ENCODE data around the gene DNAJC3.
A peak's percentile ranks its signal among the peaks of the same experiment; 100 is the strongest.
"Not testable (repeated sequence)": the region's sequence is repeated elsewhere in the genome, so short reads cannot be mapped to it uniquely, and the experiment has no call there.

Gene DNAJC3

GRCh38 chr13:95676762-95677563 lies at the start of gene DNAJC3:
TSS of gene DNAJC3 (plus strand) at chr13:95677139. CDS start at chr13:95677256, 117 bp downstream.
- peak; percentile 98 for DNase-seq (ENCODE audit: low spot score)

- no peak for DNase-seq (ENCODE audit: low spot score)
Observed at GRCh38 chr13:95627590-95627989, 49.3 kb upstream of the DNAJC3 start.

GRCh38 chr13:95628488-95628887 lies 48.5 kb upstream of the DNAJC3 start:
- DNase-seq (ENCODE audit: low spot score), result no peak

GRCh38 chr13:95629071-95629470 lies 47.9 kb upstream of the DNAJC3 start:
- no peak for DNase-seq (ENCODE audit: low spot score)

GRCh38 chr13:95630593-95630992 lies 46.3 kb upstream of the DNAJC3 start:
- DNase-seq (ENCODE audit: low spot score), result no peak

- no peak for DNase-seq (ENCODE audit: low spot score)
Observed at GRCh38 chr13:95636853-95637252, 40.1 kb upstream of the DNAJC3 start.

- DNase-seq (ENCODE audit: low spot score), result peak; percentile 36
Observed at GRCh38 chr13:95641291-95642027, 35.5 kb upstream of the DNAJC3 start.

GRCh38 chr13:95642028-95642621 lies 34.8 kb upstream of the DNAJC3 start:
- DNase-seq (ENCODE audit: low spot score), result no peak

- no peak for DNase-seq (ENCODE audit: low spot score)
Observed at GRCh38 chr13:95642999-95643398, 33.9 kb upstream of the DNAJC3 start.

- no peak for DNase-seq (ENCODE audit: low spot score)
Observed at GRCh38 chr13:95643571-95643935, 33.4 kb upstream of the DNAJC3 start.

- peak; percentile 62 for DNase-seq (ENCODE audit: low spot score)
Observed at GRCh38 chr13:95643936-95644598, 32.9 kb upstream of the DNAJC3 start.

- peak; percentile 80 for DNase-seq (ENCODE audit: low spot score)
Observed at GRCh38 chr13:95644601-95645052, 32.3 kb upstream of the DNAJC3 start, which contains the start of gene DZIP1. TSS of gene DZIP1 (minus strand) at chr13:95644706. CDS start at chr13:95642029, 2,677 bp downstream.

- DNase-seq (ENCODE audit: low spot score), result no peak
Observed at GRCh38 chr13:95647321-95647720, 29.6 kb upstream of the DNAJC3 start.

GRCh38 chr13:95650696-95651095 lies 26.2 kb upstream of the DNAJC3 start:
- no peak for DNase-seq (ENCODE audit: low spot score)

GRCh38 chr13:95652244-95652764 lies 24.6 kb upstream of the DNAJC3 start:
- DNase-seq (ENCODE audit: low spot score), result no peak

GRCh38 chr13:95652821-95653220 lies 24.1 kb upstream of the DNAJC3 start:
- DNase-seq (ENCODE audit: low spot score), result no peak

GRCh38 chr13:95656386-95657015 lies 20.4 kb upstream of the DNAJC3 start:
- no peak for DNase-seq (ENCODE audit: low spot score)

- DNase-seq (ENCODE audit: low spot score), result no peak
Observed at GRCh38 chr13:95659500-95659899, 17.4 kb upstream of the DNAJC3 start.

GRCh38 chr13:95660981-95661581 lies 15.9 kb upstream of the DNAJC3 start:
- peak; percentile 43 for DNase-seq (ENCODE audit: low spot score)

- not testable (repeated sequence) for DNase-seq (ENCODE audit: low spot score)
Observed at GRCh38 chr13:95667235-95667634, 9.7 kb upstream of the DNAJC3 start.

GRCh38 chr13:95671597-95671996 lies 5.3 kb upstream of the DNAJC3 start:
- no peak for DNase-seq (ENCODE audit: low spot score)

All from D341Med (cell line).